Cardiac septum (tissue), 1 donor: Measurements from ENCODE around the gene ANKRD13B. TPM values are rescaled to one million over a fixed set of nuclear protein-coding genes. Genes with fewer than 3 reads are reported as not detected.
"Not testable (repeated sequence)": the region's sequence is repeated elsewhere in the genome, so short reads cannot be mapped to it uniquely, and the experiment has no call there.

Source experiments
- DNase-seq: peaks from one replicate; pipeline ENCODE4 v3.0.0-alpha.2; 2020; ENCODE audit warnings: low spot score
- intact Hi-C: fragments of 100-400 bp; cut with DNase I; formaldehyde crosslinking; loops from one replicate; pipeline ENCODE4 v1.14.0; 2022
- total RNA-seq: library from RNA; stranded (reverse); fragmentation: NEBNext Ultra II Directional; extraction: Animal tissue kit (Norgen Biotek cat#: 25700); gene quantifications from one replicate; pipeline ENCODE4 v1.2.1, GENCODE V29; 2021
- donor health status: DM: no; HTN: no; CAD: no.

Gene ANKRD13B
- total RNA-seq, 1 donor from 2014 or later: 8.1 TPM

DNA sequence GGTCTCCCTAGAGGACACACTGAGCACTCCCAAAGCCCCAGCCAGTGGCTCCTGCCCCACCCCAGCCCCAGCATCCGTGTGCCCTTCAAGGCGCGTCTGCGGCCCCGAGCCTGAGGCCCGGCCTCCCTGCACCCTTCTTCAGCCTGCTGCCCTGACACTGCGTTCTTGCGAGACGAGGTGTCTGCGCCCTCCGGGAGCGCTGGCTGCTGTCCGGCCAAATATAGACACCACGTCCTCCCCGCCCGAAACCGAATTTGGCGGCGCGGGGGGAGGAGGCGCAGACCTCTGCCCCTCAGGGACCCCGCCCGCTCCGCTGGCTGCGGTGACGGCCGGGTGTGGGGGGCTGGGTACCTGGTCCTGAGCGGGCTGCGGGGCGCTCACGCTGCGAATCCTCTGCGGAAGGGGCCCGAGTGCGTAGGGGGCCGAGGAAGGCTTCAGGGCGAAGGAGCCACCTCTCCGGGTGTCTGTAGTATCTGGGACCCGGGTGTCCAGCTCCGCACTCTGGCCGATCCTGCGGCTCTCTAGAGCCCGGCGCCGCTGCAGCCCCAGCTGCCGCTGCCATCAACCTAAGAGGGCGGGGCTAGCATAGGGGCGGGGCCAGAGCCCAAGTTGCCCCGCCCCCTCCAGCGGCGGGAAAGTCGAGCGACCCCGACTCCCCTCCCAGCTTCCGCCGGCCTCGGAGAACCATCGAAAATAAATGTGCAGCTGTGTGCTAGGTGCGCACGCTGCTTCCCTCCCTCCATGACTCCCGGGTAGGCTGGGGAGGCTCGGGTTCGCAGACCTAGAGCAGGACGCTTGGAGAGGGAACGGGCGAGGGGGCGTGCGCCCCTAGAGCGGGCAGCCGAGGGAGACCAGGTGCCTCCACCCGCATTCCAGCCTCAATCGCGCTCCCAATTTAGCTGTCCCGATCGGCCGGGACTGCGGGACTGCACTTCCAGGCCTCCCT, 29.7 kb downstream of the ANKRD13B start, which contains the start of gene CORO6:
CORO6 (minus strand) TSS at position 576 of the 946 bp plus-strand sequence. CDS start 1,491 bp downstream, outside the sequence.
- intact Hi-C loops: loop anchor here (2.0 to 5.0 kb wide), 2 partner anchors 20 to 140 kb away; no protein-coding TSS in a partner anchor
- peak; percentile 80 for DNase-seq

DNA sequence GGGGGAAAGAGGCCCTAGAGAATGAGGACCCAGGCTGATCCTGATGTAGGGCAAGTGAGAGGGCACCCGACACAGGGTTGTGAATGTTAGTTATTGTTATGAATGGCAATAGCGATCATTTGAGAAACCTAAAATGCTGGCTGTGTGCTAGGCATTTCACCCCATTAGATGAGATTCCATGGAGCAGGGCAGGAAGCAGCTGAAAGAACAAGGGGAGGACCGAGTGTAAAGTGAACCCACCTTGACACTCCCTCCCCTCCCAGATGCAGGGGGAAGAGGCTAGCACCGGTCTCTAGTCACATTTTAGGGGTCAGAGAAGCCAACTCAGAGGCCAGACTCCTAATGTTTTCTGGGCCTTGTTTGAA, 30.3 kb downstream of the ANKRD13B start:
- DNase-seq: no peak
- intact Hi-C loops: loop anchor here (2.0 to 5.0 kb wide), 2 partner anchors 20 to 139 kb away; no protein-coding TSS in a partner anchor

DNA sequence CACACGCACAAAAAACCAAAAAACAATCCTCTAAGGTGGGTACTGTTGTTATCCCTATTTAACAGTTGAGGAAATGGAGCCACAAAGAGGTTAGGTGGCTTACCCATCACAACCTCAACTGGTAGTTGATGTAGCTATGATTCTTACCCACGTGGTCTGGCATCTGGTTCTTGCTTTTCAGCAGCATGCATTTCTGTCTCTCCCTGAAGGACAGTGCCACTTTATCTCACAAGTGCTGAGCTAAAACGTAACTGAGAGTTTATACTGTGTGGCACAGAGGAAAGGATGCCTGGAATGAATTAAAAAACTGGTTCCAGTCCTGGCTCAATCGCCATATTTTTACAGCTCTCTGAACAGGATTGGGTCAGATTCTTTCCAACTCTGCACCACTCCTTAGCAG, 31.7 kb downstream of the ANKRD13B start:
- DNase-seq: no peak
- intact Hi-C loops: loop anchor here (5.0 kb wide), 1 partner anchor 138 kb away; no protein-coding TSS in a partner anchor

DNA sequence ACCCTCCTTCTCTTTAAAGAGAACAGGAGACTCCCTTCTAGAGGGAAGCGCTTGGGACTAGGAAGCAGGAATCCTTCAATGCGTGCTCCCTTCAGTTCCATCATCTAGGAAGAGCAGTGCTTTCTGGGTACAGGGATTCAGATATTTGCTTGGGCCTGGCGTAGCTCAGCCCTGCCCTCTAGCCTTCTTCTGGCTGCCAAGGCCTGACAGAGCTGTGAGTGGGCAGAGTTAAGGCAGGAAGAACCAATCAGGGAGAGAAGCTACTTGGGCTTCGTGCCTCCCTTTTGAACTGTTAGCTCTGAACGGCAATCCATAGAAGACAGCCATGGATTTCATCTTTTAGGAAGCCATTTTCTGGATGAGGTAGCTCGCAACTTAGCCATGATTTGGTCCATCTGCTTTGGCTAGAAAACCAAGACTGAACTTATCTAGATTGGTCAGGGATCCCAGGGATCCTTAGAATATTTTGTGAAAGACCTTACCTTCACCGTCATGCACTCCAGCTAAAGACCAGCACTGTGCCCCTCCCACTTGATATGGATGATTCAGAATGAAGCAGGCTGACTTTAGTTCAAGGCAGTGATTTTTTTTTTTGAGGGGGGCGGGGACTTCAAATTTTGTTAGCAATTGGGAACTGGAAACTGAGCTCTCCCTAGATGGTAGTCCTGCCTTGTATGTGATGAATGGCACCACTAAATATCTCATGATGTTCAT, 32.3 kb downstream of the ANKRD13B start:
- DNase-seq: peak; percentile 74
- intact Hi-C loops: no loop called here

DNA sequence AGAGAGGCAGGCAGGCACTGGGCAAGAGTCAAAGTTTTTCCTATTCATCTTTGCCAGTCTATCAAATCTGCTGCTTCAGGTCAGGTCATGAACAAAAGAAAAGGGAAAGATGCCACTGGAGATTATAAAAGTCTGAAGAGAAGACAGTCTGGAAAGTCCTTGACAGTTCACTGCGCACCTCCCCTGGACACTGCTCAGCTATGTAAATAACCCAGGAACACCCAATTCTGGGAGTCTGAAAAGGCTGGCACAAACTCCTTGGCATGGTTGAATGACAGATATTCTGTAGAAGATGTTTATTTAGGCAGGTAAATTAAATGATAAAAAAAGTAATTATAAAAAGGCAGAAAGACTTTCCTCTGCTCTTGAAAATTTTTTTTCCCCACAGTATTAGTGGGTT, 35.0 kb downstream of the ANKRD13B start:
- no peak for DNase-seq
- intact Hi-C loops: no loop called here

DNA sequence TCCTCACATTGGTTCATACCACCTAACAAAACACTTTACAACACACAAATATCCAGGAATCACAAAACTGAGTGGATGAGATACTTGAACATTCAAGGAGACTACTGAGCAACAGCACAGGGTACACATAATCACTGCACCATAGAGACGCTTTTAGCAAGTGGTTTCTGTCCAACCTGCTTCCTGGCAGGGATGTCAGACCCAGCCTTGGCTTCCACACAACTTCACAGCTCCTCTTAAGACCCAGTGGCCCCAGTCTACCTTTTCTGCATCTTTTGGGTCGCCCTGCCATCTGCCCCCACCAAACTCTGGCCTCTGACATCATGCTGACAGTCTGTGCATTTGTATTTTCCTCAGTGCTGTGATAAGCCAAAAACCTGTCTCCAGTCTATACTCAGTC, 35.7 kb downstream of the ANKRD13B start:
- intact Hi-C loops: no loop called here
- DNase-seq: peak; percentile 15

DNA sequence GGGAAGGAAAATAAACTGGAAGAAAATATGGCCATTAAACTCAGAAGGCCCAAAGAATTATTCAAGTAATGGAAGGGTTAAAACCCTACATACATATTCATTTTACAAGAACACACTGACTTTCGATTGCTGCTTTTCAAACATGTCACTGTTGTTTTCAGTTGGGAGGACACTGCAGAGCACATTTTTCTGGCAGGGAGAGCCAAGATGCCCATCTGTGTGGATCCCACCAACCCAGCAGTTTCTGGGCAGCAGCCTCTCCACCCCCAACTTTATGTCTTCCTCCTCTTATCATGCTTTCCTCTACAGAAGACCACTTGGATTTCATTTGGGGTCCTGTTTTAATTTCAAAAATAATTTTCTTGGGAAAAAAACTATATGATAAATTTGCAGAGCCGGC, 36.9 kb downstream of the ANKRD13B start:
- intact Hi-C loops: no loop called here
- peak; percentile 55 for DNase-seq

DNA sequence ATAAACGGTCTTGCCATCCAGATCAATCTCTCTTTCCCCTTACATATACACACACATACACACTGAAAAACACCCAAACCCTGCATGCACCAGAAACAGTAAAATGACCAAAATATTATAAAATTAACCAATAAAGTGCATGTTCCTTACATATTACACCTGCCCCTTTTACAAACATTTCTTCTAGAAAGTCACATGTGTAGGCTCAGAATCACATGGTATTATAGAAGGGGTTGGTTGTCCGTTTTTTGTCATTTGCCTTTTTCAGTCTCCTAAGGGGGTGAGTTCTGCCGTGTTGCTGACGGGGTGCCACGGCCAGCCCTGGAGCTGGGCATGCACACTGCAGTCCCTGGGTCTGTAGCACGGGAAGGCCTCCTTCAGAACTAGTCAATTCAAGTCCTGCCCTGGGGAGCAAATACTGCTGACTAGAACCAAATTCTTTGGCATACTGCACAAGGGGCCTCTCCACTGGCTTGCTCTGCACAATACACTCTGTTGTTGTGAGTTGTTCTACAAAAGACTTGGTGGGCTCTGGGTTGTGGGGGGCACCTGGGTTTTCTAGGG, 37.8 kb downstream of the ANKRD13B start:
- intact Hi-C loops: no loop called here
- DNase-seq: no peak

DNA sequence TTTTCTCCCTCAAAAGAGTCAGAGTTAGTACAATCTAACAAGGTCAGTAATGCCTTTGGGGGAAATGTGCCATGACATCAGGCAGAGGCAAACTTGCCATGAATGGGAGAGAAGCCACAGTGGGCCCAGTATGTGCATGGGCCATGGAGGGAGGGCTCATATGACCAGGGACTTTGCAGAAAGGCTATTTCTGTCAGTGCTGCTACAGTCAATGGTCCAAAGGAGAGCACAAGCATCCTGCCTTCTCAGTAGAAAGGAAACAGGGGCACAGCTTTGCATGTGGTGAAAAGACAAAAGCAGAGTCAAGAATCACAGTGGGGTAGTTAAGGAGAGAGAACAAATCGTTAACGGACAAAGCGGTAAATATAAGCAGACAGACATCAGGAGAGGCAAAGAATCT, 41.0 kb downstream of the ANKRD13B start:
- intact Hi-C loops: no loop called here
- DNase-seq: no peak

DNA sequence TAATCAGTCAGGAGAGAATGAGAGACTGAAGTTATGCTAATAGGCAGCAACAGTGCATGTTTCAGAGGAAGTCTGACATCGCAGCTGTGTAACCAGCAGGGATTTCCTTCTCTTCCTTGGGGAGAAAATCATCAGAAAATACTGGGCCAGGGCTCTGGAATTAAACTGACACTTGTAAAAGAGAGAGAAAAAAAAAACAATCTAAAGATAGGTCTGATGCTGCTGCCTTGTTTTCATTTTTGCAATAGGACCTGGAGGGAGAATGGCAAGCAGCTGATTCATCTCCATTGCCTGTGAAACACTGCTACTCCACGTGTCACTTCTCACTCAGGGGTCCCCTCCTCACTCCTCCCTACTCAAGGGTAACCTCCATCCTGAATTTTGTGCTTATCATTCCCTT, 47.5 kb downstream of the ANKRD13B start:
- intact Hi-C loops: no loop called here
- DNase-seq: no peak

DNA sequence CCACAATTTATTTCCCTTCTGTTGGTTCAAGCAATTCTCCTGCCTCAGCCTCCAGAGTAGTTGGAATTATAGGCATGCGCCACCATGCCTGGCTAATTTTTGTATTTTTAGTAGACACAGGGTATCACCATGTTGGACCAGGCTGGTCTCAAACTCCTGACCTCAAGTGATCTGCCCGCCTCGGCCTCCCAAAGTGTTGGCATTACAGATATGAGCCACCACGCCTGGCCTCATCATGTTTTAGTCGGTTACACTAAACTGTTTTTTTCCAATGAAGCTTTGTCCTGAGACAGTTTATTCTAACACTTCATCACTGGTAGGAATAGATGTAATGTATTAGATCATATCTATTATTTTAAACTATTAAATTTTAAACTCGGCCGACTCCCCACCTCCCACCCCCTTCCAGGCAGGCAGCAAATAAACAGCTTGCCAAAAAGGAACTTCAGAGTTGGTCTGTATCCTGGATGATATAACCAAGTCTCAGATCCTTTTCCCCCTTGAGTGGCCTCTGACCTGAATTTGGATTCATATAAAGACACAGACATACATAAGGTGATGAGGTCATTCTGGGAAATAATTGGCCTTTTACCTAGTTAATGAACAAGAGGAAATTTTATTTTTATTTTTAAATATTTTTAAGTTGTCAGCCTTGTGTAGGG, 48.2 kb downstream of the ANKRD13B start:
- intact Hi-C loops: no loop called here
- DNase-seq: no peak

DNA sequence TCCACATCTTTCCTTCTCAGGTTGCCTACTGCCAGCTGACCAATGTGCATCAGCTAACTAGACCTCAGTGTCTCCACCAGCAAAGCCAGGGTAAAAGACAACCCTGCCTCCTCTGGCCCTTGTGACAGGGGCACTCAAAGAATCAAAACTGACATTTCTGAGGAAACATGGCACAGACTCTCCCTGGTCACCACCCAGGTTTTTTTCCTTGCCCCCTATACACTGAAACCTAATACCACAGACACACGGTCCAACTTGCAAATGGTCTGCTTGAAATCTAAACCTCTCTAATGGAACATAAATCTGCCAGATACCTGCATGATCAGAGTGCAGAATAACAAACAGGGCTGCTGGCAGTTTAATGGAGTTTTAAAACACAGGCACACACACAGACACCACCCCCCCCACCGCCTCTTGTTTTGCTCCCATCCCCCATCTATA, 49.3 kb downstream of the ANKRD13B start:
- DNase-seq: no peak
- intact Hi-C loops: loop anchor here (2.0 kb wide), 2 partner anchors 19 to 119 kb away; partner anchors contain the start of gene CORO6

DNA sequence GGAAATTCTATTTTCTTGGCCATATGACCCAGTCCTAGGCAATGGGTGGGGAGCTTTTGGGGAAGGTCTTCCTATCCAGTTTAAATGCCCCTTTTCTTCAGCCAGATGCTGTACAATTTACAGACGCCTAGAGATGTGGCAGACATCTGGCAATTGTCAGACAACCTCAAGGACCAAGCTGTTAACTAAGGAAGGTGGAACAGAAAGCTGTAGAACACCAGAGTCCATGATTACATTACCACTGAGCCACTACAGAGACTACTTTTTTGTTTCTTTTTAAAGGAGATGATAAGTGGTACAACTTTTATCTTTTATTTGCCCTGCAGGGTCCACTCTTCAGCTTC, 50.9 kb downstream of the ANKRD13B start:
- intact Hi-C loops: loop anchor here (2.0 kb wide), 2 partner anchors 21 to 117 kb away; partner anchors contain the start of gene CORO6
- no peak for DNase-seq

DNA sequence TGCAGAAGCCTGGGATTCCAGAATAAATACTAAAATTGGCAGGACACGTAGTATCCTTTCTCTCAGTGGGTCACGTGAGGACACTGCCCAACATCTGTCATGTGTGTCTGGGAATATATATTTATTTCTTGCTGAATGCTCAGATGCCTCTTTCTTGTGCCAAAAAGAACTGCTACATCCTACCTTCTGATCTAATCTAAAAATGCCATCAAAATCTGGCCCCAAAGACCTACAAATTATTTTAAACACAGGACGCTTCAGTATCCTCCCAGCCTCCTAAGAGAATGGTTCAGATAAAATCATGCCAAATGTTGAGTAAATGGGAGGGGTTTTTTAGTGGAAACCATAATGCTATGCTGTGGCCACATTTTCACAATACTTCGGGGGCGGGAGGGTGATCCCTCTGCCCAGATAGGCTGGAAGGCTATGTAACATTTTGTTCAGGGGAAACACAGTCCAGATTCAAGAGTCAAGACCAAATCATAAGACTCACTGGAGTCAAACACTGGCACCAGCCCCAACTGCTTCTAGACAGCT, 52.7 kb downstream of the ANKRD13B start:
- intact Hi-C loops: no loop called here
- DNase-seq: no peak

DNA sequence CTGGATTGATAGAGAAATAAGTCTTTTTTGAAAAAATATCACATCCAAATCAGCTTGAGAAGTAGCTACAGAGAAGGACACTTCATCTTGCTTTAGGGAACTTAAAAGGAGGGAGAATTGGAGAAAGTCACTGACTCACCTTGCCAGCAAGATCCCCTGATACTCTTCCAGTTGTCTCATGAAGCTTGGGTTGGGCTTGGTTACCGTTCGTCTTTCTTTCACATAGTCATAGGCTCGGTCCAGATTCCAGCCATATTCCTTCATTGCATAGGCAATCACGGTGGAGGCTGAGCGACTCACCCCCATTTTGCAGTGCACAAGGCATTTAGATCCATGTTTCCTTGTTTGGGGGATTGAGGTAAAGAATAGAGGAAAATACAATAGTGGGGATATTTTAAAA, 55.1 kb downstream of the ANKRD13B start:
- no peak for DNase-seq
- intact Hi-C loops: no loop called here

DNA sequence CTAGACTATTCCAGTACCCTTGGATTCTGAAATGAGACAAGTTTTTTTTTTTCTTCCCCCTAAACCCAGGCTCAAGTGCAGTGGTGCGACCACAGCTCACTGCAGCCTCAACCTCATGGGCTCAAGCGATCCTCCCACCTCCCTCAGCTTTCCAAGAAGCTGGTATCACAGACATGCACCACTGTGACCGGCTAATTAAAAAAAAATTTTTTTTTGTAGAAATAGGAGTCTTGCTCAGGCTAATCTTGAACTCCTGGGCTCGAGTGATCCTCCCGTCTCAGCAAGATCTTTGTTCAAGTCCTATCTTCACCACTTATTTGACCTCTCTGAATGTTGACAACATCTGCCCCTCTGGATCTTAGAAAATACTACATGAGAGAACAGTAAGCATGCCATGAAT, 56.4 kb downstream of the ANKRD13B start:
- intact Hi-C loops: no loop called here
- no peak for DNase-seq

DNA sequence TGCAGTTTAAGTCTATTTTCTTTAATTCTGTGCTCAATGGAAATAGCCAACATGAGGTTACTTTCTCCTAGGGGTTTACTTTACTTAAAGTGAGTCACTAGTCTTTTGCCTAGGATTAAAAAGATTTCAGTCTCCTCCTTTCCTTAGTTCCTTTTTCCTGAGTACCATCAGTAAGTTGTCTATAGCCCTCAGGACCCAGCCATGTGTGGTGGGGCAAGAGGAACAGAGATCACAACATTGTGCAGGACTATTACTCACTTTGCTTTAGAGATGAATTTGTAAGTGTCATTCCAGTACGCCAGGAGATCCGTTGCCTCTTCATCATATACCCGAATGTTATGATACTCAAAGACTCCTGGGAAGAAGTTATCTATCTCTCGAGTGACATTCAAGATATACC, 57.5 kb downstream of the ANKRD13B start:
- DNase-seq: no peak
- intact Hi-C loops: no loop called here

DNA sequence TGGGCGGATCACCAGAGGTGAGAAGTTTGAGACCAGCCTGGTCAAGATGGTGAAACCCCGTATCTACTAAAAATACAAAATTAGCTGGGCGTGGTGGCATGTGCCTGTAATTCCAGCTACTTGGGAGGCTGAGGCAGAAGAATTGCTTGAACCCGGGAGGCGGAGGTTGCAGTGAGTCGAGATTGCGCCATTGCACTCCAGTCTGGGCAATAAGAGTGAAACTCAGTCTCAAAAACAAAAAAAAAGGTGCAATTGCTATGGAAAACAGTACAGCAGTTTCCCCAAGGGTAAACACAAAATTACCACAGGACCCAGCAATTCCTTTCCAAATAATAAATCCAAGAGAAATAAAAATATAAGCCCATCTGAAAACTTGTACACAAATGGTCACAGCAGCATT, 59.0 kb downstream of the ANKRD13B start:
- DNase-seq, intact Hi-C loops: not testable (repeated sequence)

DNA sequence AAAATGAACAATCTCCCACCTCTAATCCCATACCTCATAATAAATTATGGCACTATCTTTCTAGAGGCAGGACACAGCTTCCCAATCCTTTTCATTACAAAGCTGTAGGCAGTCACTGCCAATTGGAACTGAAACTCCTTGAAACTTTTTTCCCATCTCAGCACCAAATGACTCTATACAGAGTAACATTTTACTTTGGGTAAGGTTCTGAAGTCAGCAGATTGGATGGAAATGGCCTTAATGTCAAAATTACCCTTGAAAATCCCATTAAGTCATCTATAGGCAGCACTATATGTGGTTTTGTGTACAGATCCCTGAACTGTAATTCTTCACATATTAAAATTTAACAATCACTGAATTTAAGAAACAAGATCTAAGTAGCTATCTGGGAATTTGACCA, 60.0 kb downstream of the ANKRD13B start:
- no peak for DNase-seq
- intact Hi-C loops: no loop called here
